Neural cell (in vitro differentiated cells): ENCODE results near the gene GDPD3.

ENCODE experiments used
- CTCF ChIP-seq: fragments of 450-650 bp; IDR thresholded peaks from 2 replicates; pipeline ENCODE4 v1.5.1; 2014; ENCODE audit warnings: antibody characterized with exemption, mild to moderate bottlenecking, moderate library complexity; ENCODE audit not compliant: poor library complexity, severe bottlenecking
- EP300 ChIP-seq: fragments of 450-650 bp; conservative IDR thresholded peaks from 2 replicates; pipeline ENCODE4 v1.6.1; 2014; ENCODE audit warnings: antibody characterized with exemption, mild to moderate bottlenecking, moderate library complexity; ENCODE audit not compliant: poor library complexity, severe bottlenecking
- EZH2 ChIP-seq: fragments of 200-600, 300-800 bp; shearing (Covaris generic), sonication (generic); IDR thresholded peaks from 2 replicates; pipeline ENCODE4 v1.6.1; 2014; ENCODE audit warnings: antibody characterized with exemption, low read length, borderline replicate concordance, mild to moderate bottlenecking; ENCODE audit not compliant: insufficient read depth, poor library complexity, severe bottlenecking
- MXI1 ChIP-seq: fragments of 450-650 bp; conservative IDR thresholded peaks from 2 replicates; pipeline ENCODE4 v1.6.1; 2014; ENCODE audit warnings: antibody characterized with exemption, mild to moderate bottlenecking; ENCODE audit not compliant: poor library complexity, severe bottlenecking
- POLR2AphosphoS5 ChIP-seq: IDR thresholded peaks from 2 replicates; pipeline ENCODE4 v1.6.1; 2012
- RAD21 ChIP-seq: fragments of 450-650 bp; conservative IDR thresholded peaks from 2 replicates; pipeline ENCODE4 v1.6.1; 2014; ENCODE audit warnings: antibody characterized with exemption, mild to moderate bottlenecking, moderate library complexity
- REST ChIP-seq: IDR thresholded peaks from 2 replicates; pipeline ENCODE4 v1.6.1; 2012; ENCODE audit warnings: borderline replicate concordance
- TAF1 ChIP-seq: IDR thresholded peaks from 2 replicates; pipeline ENCODE4 v1.6.1; 2012; ENCODE audit warnings: low read depth

- TF ChIP-seq CTCF (no peak), TAF1 (no peak), MXI1 (no peak), REST (no peak), POLR2AphosphoS5 (no peak), RAD21 (no peak), EZH2 (no peak), EP300 (no peak)
These were observed 29.9 kb downstream of the GDPD3 start for GRCh38 chr16:30083216-30084055.
